IMR-90 (cell line): ENCODE measurements around the gene TMEM190.

Experiments used
- BHLHE40 ChIP-seq: fragments of 150-350 bp; IDR thresholded peaks from 2 replicates; pipeline ENCODE4 v1.6.1; 2016; ENCODE audit warnings: mild to moderate bottlenecking, low read depth, low read length
- CEBPB ChIP-seq: IDR thresholded peaks from 2 replicates; pipeline ENCODE4 v1.6.1; 2012; ENCODE audit warnings: low read depth, low read length, improper control_type of control experiment
- POLR2A ChIP-seq: IDR thresholded peaks from 2 replicates; pipeline ENCODE4 v1.6.1; 2012; ENCODE audit warnings: mild to moderate bottlenecking, low read depth, low read length
- RAD21 ChIP-seq: IDR thresholded peaks from 2 replicates; pipeline ENCODE4 v1.6.1; 2012; ENCODE audit warnings: low read length, improper control_type of control experiment
- TF ChIP-seq, protein P1 (sequence below): conservative IDR thresholded peaks from 2 replicates; pipeline ENCODE4 v1.5.1; 2012; ENCODE audit warnings: mild to moderate bottlenecking, low read depth, low read length, improper control_type of control experiment

DNA sequence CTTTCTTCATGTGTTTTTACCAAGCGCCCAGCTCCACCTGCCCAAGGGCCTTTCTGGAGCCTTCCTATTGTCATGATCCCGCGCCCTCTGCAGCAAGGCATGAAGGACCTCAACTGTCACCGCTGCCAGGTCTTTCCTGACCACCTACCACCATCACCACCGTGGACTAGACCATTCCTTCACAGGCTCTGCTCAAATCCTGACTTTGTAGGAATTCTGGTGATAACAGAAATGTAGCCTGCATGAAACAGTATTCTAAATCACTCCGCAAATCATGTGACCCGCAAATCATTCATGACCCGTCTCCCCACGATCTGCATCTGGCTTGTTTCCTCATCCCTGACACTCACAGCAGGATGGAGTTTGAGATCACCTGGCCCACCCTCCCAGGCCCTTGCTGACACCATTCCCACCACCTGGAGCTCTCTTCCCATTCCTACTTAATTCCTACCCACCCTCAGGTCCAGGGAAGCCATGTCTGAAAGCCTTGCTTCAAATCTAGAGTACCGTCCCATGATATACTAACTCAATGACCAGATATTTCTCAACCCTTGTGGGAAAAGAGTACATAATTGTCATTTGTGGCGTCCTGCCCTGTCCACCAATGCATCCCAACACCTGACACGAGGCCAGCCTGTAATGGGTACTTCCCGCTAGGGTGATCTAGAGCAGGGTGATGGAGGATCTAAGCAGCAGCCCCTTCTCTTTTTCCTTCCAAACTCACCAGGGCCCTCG is 29.6 kb downstream of the TMEM190 start:
- TF ChIP-seq, protein P1, sequence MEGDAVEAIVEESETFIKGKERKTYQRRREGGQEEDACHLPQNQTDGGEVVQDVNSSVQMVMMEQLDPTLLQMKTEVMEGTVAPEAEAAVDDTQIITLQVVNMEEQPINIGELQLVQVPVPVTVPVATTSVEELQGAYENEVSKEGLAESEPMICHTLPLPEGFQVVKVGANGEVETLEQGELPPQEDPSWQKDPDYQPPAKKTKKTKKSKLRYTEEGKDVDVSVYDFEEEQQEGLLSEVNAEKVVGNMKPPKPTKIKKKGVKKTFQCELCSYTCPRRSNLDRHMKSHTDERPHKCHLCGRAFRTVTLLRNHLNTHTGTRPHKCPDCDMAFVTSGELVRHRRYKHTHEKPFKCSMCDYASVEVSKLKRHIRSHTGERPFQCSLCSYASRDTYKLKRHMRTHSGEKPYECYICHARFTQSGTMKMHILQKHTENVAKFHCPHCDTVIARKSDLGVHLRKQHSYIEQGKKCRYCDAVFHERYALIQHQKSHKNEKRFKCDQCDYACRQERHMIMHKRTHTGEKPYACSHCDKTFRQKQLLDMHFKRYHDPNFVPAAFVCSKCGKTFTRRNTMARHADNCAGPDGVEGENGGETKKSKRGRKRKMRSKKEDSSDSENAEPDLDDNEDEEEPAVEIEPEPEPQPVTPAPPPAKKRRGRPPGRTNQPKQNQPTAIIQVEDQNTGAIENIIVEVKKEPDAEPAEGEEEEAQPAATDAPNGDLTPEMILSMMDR, result no peak
- TF ChIP-seq RAD21, result no peak
- TF ChIP-seq POLR2A, result no peak; the same call in 1 of the 2 replicates
- TF ChIP-seq CEBPB, result 0 out of 2 replicates have a peak, but pooled peaks have one; percentile 9
- TF ChIP-seq BHLHE40, result no peak
